ENCODE results near the gene DNAJC2.

The DNAJC2 gene

GRCh38 chr7:103344453-103345149 is at the start of gene DNAJC2:
DNAJC2 (minus strand) TSS chr7:103344767; CDS start chr7:103344622, 145 bp downstream.
- no peaks in the 10 kb centered on the region for H3K27me3 ChIP-seq (ENCODE audit: control insufficient read depth, insufficient read depth, low read length)
- H3K36me3 ChIP-seq (ENCODE audit: control insufficient read depth, insufficient read depth, low read length), result no peaks in the 10 kb centered on the region
- H3K4me1 ChIP-seq (ENCODE audit: control insufficient read depth, insufficient read depth, low read length), result no peaks in the 10 kb centered on the region
- H3K9me3 ChIP-seq (ENCODE audit: control insufficient read depth, low read length), result no peaks in the 10 kb centered on the region
- H3K4me3 ChIP-seq (ENCODE audit: low read length), result peak within 1 kb of the TSS; percentile 89
- H3K9ac ChIP-seq (ENCODE audit: low read length), result peak within 1 kb of the TSS; percentile 90

- H3K4me1 ChIP-seq (ENCODE audit: control insufficient read depth, insufficient read depth, low read length), result peaks cover 63% of the 10 kb centered on the region
- no peak overlapping the region for H3K4me3 ChIP-seq (ENCODE audit: low read length)
- H3K36me3 ChIP-seq (ENCODE audit: control insufficient read depth, insufficient read depth, low read length), result no peaks in the 10 kb centered on the region
- H3K9ac ChIP-seq (ENCODE audit: low read length), result no peak overlapping the region
- no peaks in the 10 kb centered on the region for H3K27me3 ChIP-seq (ENCODE audit: control insufficient read depth, insufficient read depth, low read length)
- no peaks in the 10 kb centered on the region for H3K9me3 ChIP-seq (ENCODE audit: control insufficient read depth, low read length)
Measured at GRCh38 chr7:103391976-103392375, 47.4 kb upstream of the DNAJC2 start.

GRCh38 chr7:103391150-103391549 is 46.6 kb upstream of the DNAJC2 start:
- no peaks in the 10 kb centered on the region for H3K9me3 ChIP-seq (ENCODE audit: control insufficient read depth, low read length)
- H3K4me1 ChIP-seq (ENCODE audit: control insufficient read depth, insufficient read depth, low read length), result peaks cover 59% of the 10 kb centered on the region
- H3K9ac ChIP-seq (ENCODE audit: low read length), result no peak overlapping the region
- no peaks in the 10 kb centered on the region for H3K27me3 ChIP-seq (ENCODE audit: control insufficient read depth, insufficient read depth, low read length)
- no peak overlapping the region for H3K4me3 ChIP-seq (ENCODE audit: low read length)
- no peaks in the 10 kb centered on the region for H3K36me3 ChIP-seq (ENCODE audit: control insufficient read depth, insufficient read depth, low read length)

GRCh38 chr7:103389263-103389662 is 44.7 kb upstream of the DNAJC2 start:
- H3K27me3 ChIP-seq (ENCODE audit: control insufficient read depth, insufficient read depth, low read length), result no peaks in the 10 kb centered on the region
- peaks cover 50% of the 10 kb centered on the region for H3K4me1 ChIP-seq (ENCODE audit: control insufficient read depth, insufficient read depth, low read length)
- no peak overlapping the region for H3K9ac ChIP-seq (ENCODE audit: low read length)
- no peaks in the 10 kb centered on the region for H3K9me3 ChIP-seq (ENCODE audit: control insufficient read depth, low read length)
- H3K36me3 ChIP-seq (ENCODE audit: control insufficient read depth, insufficient read depth, low read length), result no peaks in the 10 kb centered on the region
- no peak overlapping the region for H3K4me3 ChIP-seq (ENCODE audit: low read length)

GRCh38 chr7:103388469-103389140 is 44.0 kb upstream of the DNAJC2 start:
- Histone ChIP-seq H3K4me1 (ENCODE audit: control insufficient read depth, insufficient read depth, low read length) (peaks cover 43% of the 10 kb centered on the region), H3K36me3 (ENCODE audit: control insufficient read depth, insufficient read depth, low read length) (no peaks in the 10 kb centered on the region), H3K9me3 (ENCODE audit: control insufficient read depth, low read length) (no peaks in the 10 kb centered on the region), H3K9ac (ENCODE audit: low read length) (no peak overlapping the region), H3K27me3 (ENCODE audit: control insufficient read depth, insufficient read depth, low read length) (no peaks in the 10 kb centered on the region), H3K4me3 (ENCODE audit: low read length) (no peak overlapping the region)

- no peaks in the 10 kb centered on the region for H3K9me3 ChIP-seq (ENCODE audit: control insufficient read depth, low read length)
- no peaks in the 10 kb centered on the region for H3K27me3 ChIP-seq (ENCODE audit: control insufficient read depth, insufficient read depth, low read length)
- H3K9ac ChIP-seq (ENCODE audit: low read length), result no peak overlapping the region
- no peak overlapping the region for H3K4me3 ChIP-seq (ENCODE audit: low read length)
- H3K36me3 ChIP-seq (ENCODE audit: control insufficient read depth, insufficient read depth, low read length), result no peaks in the 10 kb centered on the region
- H3K4me1 ChIP-seq (ENCODE audit: control insufficient read depth, insufficient read depth, low read length), result peaks cover 33% of the 10 kb centered on the region
Measured at GRCh38 chr7:103387242-103387641, 42.7 kb upstream of the DNAJC2 start.

GRCh38 chr7:103382032-103382402 is 37.5 kb upstream of the DNAJC2 start:
- Histone ChIP-seq H3K9me3 (ENCODE audit: control insufficient read depth, low read length) (no peaks in the 10 kb centered on the region), H3K36me3 (ENCODE audit: control insufficient read depth, insufficient read depth, low read length) (no peaks in the 10 kb centered on the region), H3K9ac (ENCODE audit: low read length) (no peak overlapping the region), H3K4me3 (ENCODE audit: low read length) (no peak overlapping the region), H3K27me3 (ENCODE audit: control insufficient read depth, insufficient read depth, low read length) (no peaks in the 10 kb centered on the region), H3K4me1 (ENCODE audit: control insufficient read depth, insufficient read depth, low read length) (peaks cover 7% of the 10 kb centered on the region)

- Histone ChIP-seq H3K9me3 (ENCODE audit: control insufficient read depth, low read length) (no peaks in the 10 kb centered on the region), H3K4me1 (ENCODE audit: control insufficient read depth, insufficient read depth, low read length) (peaks cover 7% of the 10 kb centered on the region), H3K36me3 (ENCODE audit: control insufficient read depth, insufficient read depth, low read length) (no peaks in the 10 kb centered on the region), H3K9ac (ENCODE audit: low read length) (no peak overlapping the region), H3K4me3 (ENCODE audit: low read length) (no peak overlapping the region), H3K27me3 (ENCODE audit: control insufficient read depth, insufficient read depth, low read length) (no peaks in the 10 kb centered on the region)
Measured at GRCh38 chr7:103381280-103382031, 36.9 kb upstream of the DNAJC2 start.

GRCh38 chr7:103380395-103381191 is 36.0 kb upstream of the DNAJC2 start:
- no peak overlapping the region for H3K4me3 ChIP-seq (ENCODE audit: low read length)
- no peak overlapping the region for H3K9ac ChIP-seq (ENCODE audit: low read length)
- H3K36me3 ChIP-seq (ENCODE audit: control insufficient read depth, insufficient read depth, low read length), result no peaks in the 10 kb centered on the region
- no peaks in the 10 kb centered on the region for H3K27me3 ChIP-seq (ENCODE audit: control insufficient read depth, insufficient read depth, low read length)
- peaks cover 7% of the 10 kb centered on the region for H3K4me1 ChIP-seq (ENCODE audit: control insufficient read depth, insufficient read depth, low read length)
- H3K9me3 ChIP-seq (ENCODE audit: control insufficient read depth, low read length), result no peaks in the 10 kb centered on the region

GRCh38 chr7:103379270-103379975 is 34.9 kb upstream of the DNAJC2 start:
- H3K36me3 ChIP-seq (ENCODE audit: control insufficient read depth, insufficient read depth, low read length), result no peaks in the 10 kb centered on the region
- H3K9ac ChIP-seq (ENCODE audit: low read length), result no peak overlapping the region
- H3K27me3 ChIP-seq (ENCODE audit: control insufficient read depth, insufficient read depth, low read length), result no peaks in the 10 kb centered on the region
- peaks cover 7% of the 10 kb centered on the region for H3K4me1 ChIP-seq (ENCODE audit: control insufficient read depth, insufficient read depth, low read length)
- no peaks in the 10 kb centered on the region for H3K9me3 ChIP-seq (ENCODE audit: control insufficient read depth, low read length)
- H3K4me3 ChIP-seq (ENCODE audit: low read length), result no peak overlapping the region

- Histone ChIP-seq H3K9me3 (ENCODE audit: control insufficient read depth, low read length) (no peaks in the 10 kb centered on the region), H3K27me3 (ENCODE audit: control insufficient read depth, insufficient read depth, low read length) (no peaks in the 10 kb centered on the region), H3K4me3 (ENCODE audit: low read length) (no peak overlapping the region), H3K36me3 (ENCODE audit: control insufficient read depth, insufficient read depth, low read length) (no peaks in the 10 kb centered on the region), H3K4me1 (ENCODE audit: control insufficient read depth, insufficient read depth, low read length) (no peaks in the 10 kb centered on the region), H3K9ac (ENCODE audit: low read length) (no peak overlapping the region)
Measured at GRCh38 chr7:103373866-103374643, 29.5 kb upstream of the DNAJC2 start.

All from mucosa of stomach (tissue), 1 donor.